HFFc6 (cell line): ENCODE data around the gene UBE2R2. TPM values are rescaled to one million over a fixed set of nuclear protein-coding genes. Genes with fewer than 3 reads are reported as not detected.

Source experiments
- DNase-seq: peaks from one replicate; pipeline ENCODE4 v3.0.0-alpha.2; 2018
- H3K27ac Mint-ChIP-seq: 2 replicates; pipeline ENCODE4 v1.8.0; 2020; ENCODE audit warnings: mild to moderate bottlenecking, mixed read lengths
- H3K27me3 Mint-ChIP-seq: 2 replicates; pipeline ENCODE4 v1.8.0; 2021; ENCODE audit warnings: mild to moderate bottlenecking, moderate library complexity, mixed read lengths; ENCODE audit not compliant: insufficient read depth
- H3K36me3 Mint-ChIP-seq: 2 replicates; pipeline ENCODE4 v1.8.0; 2021; ENCODE audit warnings: low read depth, mixed read lengths
- H3K4me1 Mint-ChIP-seq: 2 replicates; pipeline ENCODE4 v1.8.0; 2020; ENCODE audit warnings: low read depth, mixed read lengths
- H3K4me3 Mint-ChIP-seq: 2 replicates; pipeline ENCODE4 v1.8.0; 2020; ENCODE audit warnings: mild to moderate bottlenecking, moderate library complexity, mixed read lengths
- H3K9me3 Mint-ChIP-seq: 2 replicates; pipeline ENCODE4 v1.8.0; 2020; ENCODE audit warnings: mild to moderate bottlenecking, mixed read lengths
- CTCF ChIP-seq: fragments of 200-600 bp; sonication (generic); IDR thresholded peaks from 2 replicates; pipeline ENCODE4 v1.5.0; 2021; ENCODE audit warnings: antibody characterized with exemption, mild to moderate bottlenecking
- total RNA-seq, 6 experiments: library from RNA; stranded (reverse); fragmentation: NEBNext Ultra II Directional; extraction: Animal tissue kit (Norgen Biotek cat#: 25700); gene quantifications; 2 replicates in 1 of 6; 3 replicates in 5 of 6; pipeline ENCODE4 v1.2.3, GENCODE V29; 2021

Gene UBE2R2
- total RNA-seq, 6 experiments from 2014 or later, result 39.7 to 49.3 (median 46.6) TPM

DNA sequence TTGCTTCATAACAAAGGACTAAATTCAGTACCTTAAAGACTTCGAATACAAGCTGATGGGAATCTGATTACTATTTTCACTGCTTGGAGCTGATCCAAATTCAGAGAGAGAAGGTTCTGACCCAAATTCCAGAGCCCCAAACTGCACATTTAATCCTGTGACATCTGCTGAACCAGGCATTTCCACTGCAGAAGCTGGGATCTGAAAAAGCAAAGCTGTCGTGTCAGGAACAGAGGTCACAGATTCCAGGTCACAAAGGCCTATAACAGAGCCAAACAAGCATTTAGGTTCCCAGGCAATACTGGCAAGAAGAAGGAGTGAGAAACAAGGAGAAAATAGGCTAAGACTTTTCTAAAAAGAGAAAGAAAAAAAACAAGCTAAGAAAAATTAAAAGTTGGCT lies 126.4 kb downstream of the UBE2R2 start:
- H3K4me3 Mint-ChIP-seq, result no peak overlapping the region
- H3K9me3 Mint-ChIP-seq, result no peaks in the 10 kb centered on the region
- no peak for TF ChIP-seq CTCF
- no peak for DNase-seq
- H3K4me1 Mint-ChIP-seq, result peaks cover 47% of the 10 kb centered on the region
- no peaks in the 10 kb centered on the region for H3K27me3 Mint-ChIP-seq
- H3K27ac Mint-ChIP-seq, result peak overlapping the region; percentile 88
- peaks cover 47% of the 10 kb centered on the region for H3K36me3 Mint-ChIP-seq

DNA sequence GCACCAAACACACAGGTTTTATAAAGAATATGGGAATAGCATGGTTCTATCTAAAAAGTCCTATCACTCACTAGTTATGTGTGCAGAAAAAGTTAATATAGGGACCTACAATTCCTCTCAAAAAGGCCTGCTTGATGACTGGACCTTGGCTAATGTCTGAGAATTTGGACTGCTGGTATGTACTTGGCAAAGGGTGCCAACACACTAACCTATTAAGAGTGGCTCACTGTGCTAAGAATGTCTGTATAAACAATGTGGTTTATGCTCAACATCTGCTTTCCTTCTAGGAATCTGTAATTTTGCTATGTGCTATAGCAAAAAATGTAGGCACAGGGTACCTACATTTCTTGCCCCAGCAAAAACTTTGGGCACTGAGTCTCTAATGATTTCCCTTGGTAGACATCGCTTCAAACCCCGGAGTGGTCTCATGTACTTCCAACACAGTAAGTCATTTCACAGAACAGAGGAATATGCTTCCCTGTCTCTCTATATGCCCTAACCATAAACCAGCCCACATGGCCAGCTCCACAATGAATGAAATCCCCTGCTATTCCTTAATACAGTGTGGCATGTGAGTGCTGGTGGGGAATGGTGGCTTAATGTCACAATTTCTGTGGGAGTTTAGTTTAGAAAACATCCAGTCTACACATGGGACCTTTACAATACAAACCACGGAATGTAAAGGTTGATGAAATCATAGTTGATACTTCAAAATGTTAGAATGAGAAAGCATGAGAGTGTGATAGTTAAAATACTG lies 130.0 kb downstream of the UBE2R2 start:
- peak overlapping the region; percentile 11; the same call in 1 of the 2 replicates for H3K4me3 Mint-ChIP-seq
- H3K27ac Mint-ChIP-seq, result peak overlapping the region; percentile 52
- peaks cover 50% of the 10 kb centered on the region for H3K36me3 Mint-ChIP-seq
- peaks cover 48% of the 10 kb centered on the region for H3K4me1 Mint-ChIP-seq
- TF ChIP-seq CTCF, result no peak
- H3K9me3 Mint-ChIP-seq, result no peaks in the 10 kb centered on the region
- no peaks in the 10 kb centered on the region for H3K27me3 Mint-ChIP-seq
- peak; percentile 95 for DNase-seq

DNA sequence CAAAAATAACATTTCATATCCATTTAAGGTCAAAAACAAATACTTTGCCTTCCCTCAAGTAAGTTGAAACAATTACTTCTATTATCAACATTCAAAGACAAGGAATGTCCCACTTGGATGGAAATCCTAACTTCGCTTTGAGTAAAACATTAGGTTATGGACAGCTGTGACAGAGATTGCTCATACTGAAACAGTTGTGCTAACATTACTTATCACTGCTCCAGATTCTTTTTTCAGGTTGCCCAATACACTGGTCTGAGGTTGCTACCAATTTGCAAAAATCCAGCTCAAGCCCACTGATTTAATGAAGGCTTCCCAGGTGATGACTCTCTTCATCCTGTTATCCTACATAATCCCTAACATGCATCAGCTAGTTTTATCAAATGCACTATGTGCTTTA lies 133.4 kb downstream of the UBE2R2 start:
- H3K9me3 Mint-ChIP-seq, result no peaks in the 10 kb centered on the region
- no peak for TF ChIP-seq CTCF
- peaks cover 30% of the 10 kb centered on the region for H3K4me1 Mint-ChIP-seq
- H3K4me3 Mint-ChIP-seq, result no peak overlapping the region
- no peaks in the 10 kb centered on the region for H3K27me3 Mint-ChIP-seq
- DNase-seq, result no peak
- peaks cover 35% of the 10 kb centered on the region for H3K36me3 Mint-ChIP-seq
- no peak overlapping the region for H3K27ac Mint-ChIP-seq

GRCh38 chr9:33952066-33952465 lies 135.1 kb downstream of the UBE2R2 start:
- Mint-ChIP-seq H3K4me1 (peaks cover 14% of the 10 kb centered on the region), H3K36me3 (peaks cover 37% of the 10 kb centered on the region), H3K27ac (no peak overlapping the region), H3K4me3 (no peak overlapping the region), H3K27me3 (no peaks in the 10 kb centered on the region), H3K9me3 (no peaks in the 10 kb centered on the region)
- DNase-seq, result no peak
- TF ChIP-seq CTCF, result no peak

GRCh38 chr9:33956544-33956943 lies 139.6 kb downstream of the UBE2R2 start:
- Mint-ChIP-seq H3K9me3 (no peaks in the 10 kb centered on the region), H3K27me3 (no peaks in the 10 kb centered on the region), H3K36me3 (peaks cover 28% of the 10 kb centered on the region), H3K27ac (no peak overlapping the region), H3K4me3 (no peak overlapping the region), H3K4me1 (no peaks in the 10 kb centered on the region)
- DNase-seq, result no peak
- TF ChIP-seq CTCF, result no peak
